Upper lobe of right lung (tissue), 1 donor: ENCODE measurements around the gene ETNK2. TPM values are rescaled to one million over a fixed set of nuclear protein-coding genes. Genes with fewer than 3 reads are reported as not detected.

Source experiments
- ATAC-seq: fragments of 200-7000 bp; cut with Tn5 transposase; one replicate; pipeline ENCODE4 v1.9.1; 2020; ENCODE audit warnings: mild to moderate bottlenecking, moderate library complexity
- DNase-seq: peaks from one replicate; pipeline ENCODE4 v3.0.0-alpha.2; 2020
- H3K27ac ChIP-seq: fragments of 200-600 bp; one replicate; pipeline ENCODE4 v1.8.0; 2022
- H3K27me3 ChIP-seq: fragments of 200-600 bp; one replicate; pipeline ENCODE4 v1.8.0; 2022; ENCODE audit warnings: mild to moderate bottlenecking
- H3K36me3 ChIP-seq: fragments of 200-600 bp; one replicate; pipeline ENCODE4 v1.8.0; 2022
- H3K4me1 ChIP-seq: fragments of 200-600 bp; one replicate; pipeline ENCODE4 v1.8.0; 2022
- H3K4me3 ChIP-seq: fragments of 200-600 bp; one replicate; pipeline ENCODE4 v1.8.0; 2022; ENCODE audit warnings: mild to moderate bottlenecking
- H3K9me3 ChIP-seq: fragments of 200-600 bp; one replicate; pipeline ENCODE4 v1.8.0; 2022
- intact Hi-C: fragments of 100-400 bp; cut with DNase I; formaldehyde crosslinking; loops from one replicate; pipeline ENCODE4 v1.11.0; 2022
- total RNA-seq: library from RNA; stranded (reverse); fragmentation: NEBNext Ultra II Directional; extraction: Animal tissue kit (Norgen Biotek cat#: 25700); gene quantifications from one replicate; pipeline ENCODE4 v1.2.1, GENCODE V29; 2021
- TF ChIP-seq, protein P1 (sequence below): fragments of 200-600 bp; IDR thresholded peaks from one replicate; pipeline ENCODE4 v1.8.0; 2022; ENCODE audit warnings: antibody characterized with exemption
- donor health status: DM: no; HTN: yes; CAD: no; lungs with severe emphysema.

Gene ETNK2
- total RNA-seq, 1 donor from 2014 or later: 3.6 TPM

DNA sequence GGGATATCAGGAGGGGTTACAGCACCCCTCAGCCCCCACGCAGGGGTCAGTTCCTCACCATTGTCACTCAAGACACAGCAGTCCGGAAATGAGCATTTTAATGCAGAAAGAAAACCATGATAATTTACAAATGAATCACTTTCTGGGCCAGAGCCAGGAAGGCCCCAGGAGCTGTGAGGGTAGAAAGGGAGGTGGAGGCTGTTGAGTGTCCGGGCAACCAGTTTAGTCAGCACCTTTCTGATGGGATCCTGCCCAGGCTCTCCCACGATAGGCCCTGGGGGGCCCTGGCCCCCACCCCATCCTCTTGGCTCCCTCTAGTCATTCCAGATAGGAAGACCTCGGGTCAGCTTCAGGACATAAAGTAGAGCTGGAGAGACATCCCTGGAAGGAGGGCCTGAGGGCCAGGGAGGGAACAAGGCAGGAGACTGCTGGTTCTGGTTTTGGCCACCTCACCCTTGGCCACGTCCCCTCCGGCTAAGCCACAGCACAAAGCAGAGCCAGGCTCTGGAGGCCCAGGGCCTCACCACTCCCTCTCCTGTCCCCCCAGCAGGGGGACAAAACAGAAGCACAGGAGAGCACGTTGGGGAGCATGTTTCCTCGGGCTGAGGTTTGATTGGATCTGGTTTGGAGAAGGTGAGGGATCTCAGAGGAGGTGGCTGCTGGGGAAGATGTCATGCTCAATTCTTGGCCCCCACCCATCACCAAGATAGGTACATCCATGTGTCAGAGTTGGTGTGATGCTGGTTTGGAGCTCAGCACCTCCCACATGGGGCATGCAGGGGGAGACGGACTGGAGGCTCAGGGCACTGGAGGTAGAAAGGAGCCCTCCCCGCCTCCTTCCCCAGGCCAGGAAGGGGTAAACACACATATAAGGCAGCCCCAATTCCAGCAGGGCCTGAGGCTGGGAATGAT is 20.6 kb downstream of the ETNK2 start:
- Histone ChIP-seq H3K27ac (no peak overlapping the region), H3K9me3 (no peaks in the 10 kb centered on the region), H3K27me3 (no peaks in the 10 kb centered on the region), H3K36me3 (peaks cover 11% of the 10 kb centered on the region), H3K4me1 (peaks cover 13% of the 10 kb centered on the region), H3K4me3 (no peak overlapping the region)
- no peak for ATAC-seq
- TF ChIP-seq, protein P1, sequence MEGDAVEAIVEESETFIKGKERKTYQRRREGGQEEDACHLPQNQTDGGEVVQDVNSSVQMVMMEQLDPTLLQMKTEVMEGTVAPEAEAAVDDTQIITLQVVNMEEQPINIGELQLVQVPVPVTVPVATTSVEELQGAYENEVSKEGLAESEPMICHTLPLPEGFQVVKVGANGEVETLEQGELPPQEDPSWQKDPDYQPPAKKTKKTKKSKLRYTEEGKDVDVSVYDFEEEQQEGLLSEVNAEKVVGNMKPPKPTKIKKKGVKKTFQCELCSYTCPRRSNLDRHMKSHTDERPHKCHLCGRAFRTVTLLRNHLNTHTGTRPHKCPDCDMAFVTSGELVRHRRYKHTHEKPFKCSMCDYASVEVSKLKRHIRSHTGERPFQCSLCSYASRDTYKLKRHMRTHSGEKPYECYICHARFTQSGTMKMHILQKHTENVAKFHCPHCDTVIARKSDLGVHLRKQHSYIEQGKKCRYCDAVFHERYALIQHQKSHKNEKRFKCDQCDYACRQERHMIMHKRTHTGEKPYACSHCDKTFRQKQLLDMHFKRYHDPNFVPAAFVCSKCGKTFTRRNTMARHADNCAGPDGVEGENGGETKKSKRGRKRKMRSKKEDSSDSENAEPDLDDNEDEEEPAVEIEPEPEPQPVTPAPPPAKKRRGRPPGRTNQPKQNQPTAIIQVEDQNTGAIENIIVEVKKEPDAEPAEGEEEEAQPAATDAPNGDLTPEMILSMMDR: no peak
- intact Hi-C loops: loop anchor here (5.0 kb wide), 1 partner anchor 269 kb away; the partner anchor contains the start of gene SNRPE
- DNase-seq: no peak

DNA sequence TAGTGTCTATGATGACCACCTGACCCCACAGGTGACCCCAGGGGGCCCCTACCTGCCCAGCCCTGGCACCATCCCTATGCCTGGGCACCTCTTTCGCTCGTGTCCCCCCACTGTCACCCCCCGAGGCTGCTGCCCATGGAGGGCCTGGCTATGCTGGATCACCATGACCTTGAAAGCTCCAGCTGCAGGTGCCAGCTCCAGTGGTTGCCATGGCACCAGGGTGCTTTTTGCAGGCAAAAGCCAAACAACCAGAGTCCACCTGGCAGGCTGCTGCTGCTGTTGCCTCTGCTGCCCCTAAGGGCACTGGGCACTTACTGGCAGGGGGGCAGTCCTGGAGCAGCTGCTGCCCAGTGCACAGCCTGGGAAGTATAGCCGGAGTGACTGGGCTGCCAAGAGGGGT is 21.7 kb downstream of the ETNK2 start:
- ATAC-seq: no peak
- Histone ChIP-seq H3K27ac (no peak overlapping the region), H3K4me3 (no peak overlapping the region), H3K36me3 (peaks cover 21% of the 10 kb centered on the region), H3K27me3 (no peaks in the 10 kb centered on the region), H3K4me1 (peaks cover 13% of the 10 kb centered on the region), H3K9me3 (no peaks in the 10 kb centered on the region)
- DNase-seq: no peak
- intact Hi-C loops: loop anchor here (5.0 kb wide), 1 partner anchor 268 kb away; the partner anchor contains the start of gene SNRPE
- TF ChIP-seq, protein P1: no peak

DNA sequence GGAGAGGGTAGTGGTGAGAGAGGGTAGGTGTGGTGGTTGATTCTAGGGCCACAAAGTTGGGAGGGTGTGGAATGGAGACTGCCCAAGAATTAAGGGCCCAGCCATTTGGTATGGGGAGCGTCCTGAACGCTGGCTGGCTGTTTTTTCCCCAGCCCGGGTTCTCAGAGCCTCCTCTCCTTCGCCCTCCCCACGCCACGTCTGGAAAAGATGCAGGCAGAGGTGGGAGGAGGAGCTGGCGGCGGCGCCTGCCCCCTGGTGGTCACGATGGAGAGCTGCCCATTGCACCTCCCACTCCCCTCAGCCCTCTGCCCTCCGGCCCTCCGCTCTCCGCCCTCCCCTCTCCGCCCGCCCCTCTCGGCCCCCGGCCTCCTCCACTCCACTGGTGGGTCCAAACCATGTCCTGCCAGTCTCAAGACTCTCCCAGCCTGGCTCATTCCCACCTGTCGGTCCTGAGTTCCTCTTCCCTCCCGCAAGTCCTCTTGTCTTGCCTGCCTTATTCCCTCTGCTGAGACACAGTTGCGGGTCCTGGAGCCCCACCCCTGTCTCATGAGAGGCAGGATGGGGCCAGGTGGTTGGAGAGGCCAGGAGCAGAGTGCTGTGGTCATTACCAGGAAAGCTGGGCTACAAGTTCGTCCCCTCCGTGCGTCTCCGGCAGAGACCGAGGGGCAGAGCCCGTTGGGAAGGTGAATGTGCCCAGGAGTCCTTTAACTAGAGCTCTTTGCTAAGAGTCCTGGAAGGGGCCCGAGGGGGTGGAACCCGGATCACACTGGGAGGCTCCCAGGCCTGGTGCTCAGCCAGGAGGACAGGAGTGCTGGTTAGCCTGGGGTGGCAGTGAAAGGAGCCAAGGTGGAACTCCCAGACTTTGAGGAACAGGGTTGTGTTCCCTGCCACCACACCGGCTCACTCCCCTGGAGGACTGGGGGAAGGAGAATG is 22.6 kb downstream of the ETNK2 start:
- peak overlapping the region; percentile 6 for H3K27ac ChIP-seq
- ATAC-seq (peak; percentile 90), DNase-seq (peak; percentile 90)
- H3K36me3 ChIP-seq: peaks cover 31% of the 10 kb centered on the region
- peak overlapping the region; percentile 25 for H3K4me3 ChIP-seq
- H3K4me1 ChIP-seq: peaks cover 13% of the 10 kb centered on the region
- H3K27me3 ChIP-seq: no peaks in the 10 kb centered on the region
- TF ChIP-seq, protein P1: peak; percentile 91
- intact Hi-C loops: loop anchor here (2.0 to 5.0 kb wide), 2 partner anchors 52 to 258 kb away; no protein-coding TSS in a partner anchor
- H3K9me3 ChIP-seq: no peaks in the 10 kb centered on the region

DNA sequence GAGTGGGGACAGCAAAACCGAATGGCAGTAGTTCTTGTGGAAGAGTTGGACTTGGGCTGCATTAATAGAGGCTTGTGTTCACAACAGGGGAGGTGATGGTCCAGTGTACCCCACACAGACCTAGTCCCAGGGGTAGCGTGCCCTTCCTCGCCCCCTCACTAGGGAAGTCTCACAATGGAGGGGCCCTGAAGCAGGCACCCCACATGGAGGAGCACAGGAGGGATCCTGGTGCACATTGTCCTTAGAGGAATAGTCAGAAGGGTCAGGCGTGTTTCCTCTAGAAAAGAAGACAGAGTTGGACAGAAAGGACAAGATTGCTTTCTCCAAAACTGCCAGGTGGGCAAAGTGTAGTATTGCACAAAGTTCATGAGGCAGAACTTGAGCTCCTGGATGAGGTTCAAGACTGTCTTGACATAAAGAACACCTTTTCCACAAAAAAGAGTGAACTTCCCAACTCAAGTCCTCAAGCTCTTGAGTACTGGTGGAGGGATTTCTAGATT is 23.3 kb downstream of the ETNK2 start:
- H3K4me1 ChIP-seq: peaks cover 13% of the 10 kb centered on the region
- peaks cover 38% of the 10 kb centered on the region for H3K36me3 ChIP-seq
- DNase-seq (no peak), ATAC-seq (no peak)
- H3K27ac ChIP-seq: peak overlapping the region; percentile 6
- no peaks in the 10 kb centered on the region for H3K27me3 ChIP-seq
- H3K4me3 ChIP-seq: peak overlapping the region; percentile 25
- intact Hi-C loops: loop anchor here (2.0 to 5.0 kb wide), 2 partner anchors 51 to 258 kb away; no protein-coding TSS in a partner anchor
- TF ChIP-seq, protein P1: no peak
- no peaks in the 10 kb centered on the region for H3K9me3 ChIP-seq

DNA sequence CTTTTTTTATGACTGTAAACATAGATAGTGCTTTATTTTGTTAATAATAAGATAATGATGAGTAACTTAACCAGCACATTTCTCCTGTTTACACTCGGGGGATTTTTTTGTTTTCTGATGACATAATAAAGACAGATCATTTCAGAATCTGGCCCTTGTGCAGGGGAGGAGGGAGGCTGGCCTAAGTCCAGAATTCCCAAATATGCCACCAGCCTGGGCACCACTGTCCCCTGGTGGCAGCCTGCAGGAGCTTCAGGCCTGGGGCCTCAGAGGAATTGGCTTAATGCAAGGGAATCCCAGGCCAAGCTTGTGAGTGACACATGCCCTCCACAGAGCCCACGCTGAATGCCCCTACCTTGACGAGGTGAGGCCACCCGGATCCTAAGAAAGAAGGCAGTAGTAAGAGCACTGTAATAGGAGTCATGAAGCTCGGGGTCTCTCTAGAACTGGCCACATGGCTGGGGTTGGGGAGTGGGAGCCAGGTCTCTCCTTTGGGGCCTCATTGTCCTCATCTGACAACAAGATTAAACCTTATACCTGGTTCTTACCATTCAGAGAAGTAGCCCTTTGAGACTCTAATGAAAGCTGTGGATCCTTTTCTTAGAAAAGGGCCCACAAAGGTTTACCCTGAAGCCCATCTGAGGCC is 24.1 kb downstream of the ETNK2 start:
- DNase-seq (peak; percentile 76), ATAC-seq (peak; percentile 71)
- H3K9me3 ChIP-seq: no peaks in the 10 kb centered on the region
- peaks cover 13% of the 10 kb centered on the region for H3K4me1 ChIP-seq
- no peak overlapping the region for H3K4me3 ChIP-seq
- TF ChIP-seq, protein P1: peak; percentile 95
- intact Hi-C loops: loop anchor here (2.0 to 5.0 kb wide), 2 partner anchors 50 to 257 kb away; no protein-coding TSS in a partner anchor
- H3K27me3 ChIP-seq: no peaks in the 10 kb centered on the region
- no peak overlapping the region for H3K27ac ChIP-seq
- peaks cover 43% of the 10 kb centered on the region for H3K36me3 ChIP-seq
